HG02885 (cell line): ENCODE data around the gene GPR132.
"Not testable (repeated sequence)": the region's sequence is repeated elsewhere in the genome, so short reads cannot be mapped to it uniquely, and the experiment has no call there.

ENCODE experiments used
- ATAC-seq: cut with Tn5 transposase; IDR thresholded peaks from one replicate; pipeline ENCODE4 v1.9.1; 2021; ENCODE audit warnings: mild to moderate bottlenecking; ENCODE audit not compliant: unreplicated experiment, poor library complexity

Gene GPR132

DNA sequence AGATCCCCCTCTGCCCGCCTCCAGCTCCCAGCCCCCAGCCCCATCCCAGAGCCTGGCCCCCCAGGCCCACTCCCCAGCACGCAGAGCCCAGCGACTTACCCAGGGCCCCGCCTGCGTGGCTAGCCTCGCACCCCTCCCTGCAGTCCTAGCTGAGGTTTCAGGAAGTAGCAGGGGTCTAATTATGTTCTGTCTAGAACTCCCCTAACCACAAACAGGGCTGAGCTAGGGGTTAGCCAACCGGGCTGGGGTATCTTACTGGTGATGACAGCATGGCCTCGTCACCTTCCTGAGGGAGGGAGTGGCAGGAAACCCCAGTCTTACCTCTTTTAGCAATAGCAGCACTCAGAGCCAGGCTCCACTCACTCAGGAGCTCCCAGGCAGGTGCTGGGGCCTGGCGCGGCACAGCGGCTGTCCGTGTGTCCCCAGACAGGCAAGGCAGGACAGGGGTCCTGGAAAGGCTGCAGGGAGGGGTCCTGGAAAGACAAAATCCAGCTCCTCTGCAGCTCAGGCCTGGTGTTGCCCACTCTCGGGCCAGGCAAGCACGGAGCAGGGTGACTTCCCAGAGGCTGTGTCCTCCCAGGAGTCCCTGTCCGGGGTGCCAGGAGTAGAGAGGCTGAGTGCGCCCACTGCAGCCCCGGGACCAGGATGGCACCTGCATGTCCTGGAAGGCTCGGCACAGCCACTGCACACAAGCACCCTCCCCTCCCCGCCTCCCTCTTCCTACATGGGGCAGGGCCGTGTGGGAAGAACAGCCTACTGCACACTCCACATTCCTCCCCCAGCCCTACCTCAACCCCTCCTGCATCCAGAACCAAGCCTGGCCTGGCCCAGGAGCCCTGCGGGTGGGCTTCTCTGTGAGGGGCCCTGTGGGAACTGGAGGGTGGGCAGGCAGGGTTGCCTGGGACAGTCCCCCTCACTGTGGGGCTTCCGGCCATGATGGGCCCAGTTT is at the start of gene GPR132:
Gene GPR132, minus strand, starts transcription at position 151 of the 949 bp plus-strand sequence. CDS start 10,010 bp downstream, outside the sequence.
- peak; percentile 54 for ATAC-seq

GRCh38 chr14:105109243-105109642 is 44.0 kb upstream of the GPR132 start:
- ATAC-seq, result not testable (repeated sequence)

GRCh38 chr14:105108516-105108864 is 43.3 kb upstream of the GPR132 start:
- no peak for ATAC-seq

GRCh38 chr14:105107781-105108515 is 42.7 kb upstream of the GPR132 start:
- no peak for ATAC-seq

GRCh38 chr14:105107351-105107750 is 42.1 kb upstream of the GPR132 start:
- no peak for ATAC-seq

- no peak for ATAC-seq
These were observed 39.9 kb upstream of the GPR132 start for GRCh38 chr14:105105158-105105557.

DNA sequence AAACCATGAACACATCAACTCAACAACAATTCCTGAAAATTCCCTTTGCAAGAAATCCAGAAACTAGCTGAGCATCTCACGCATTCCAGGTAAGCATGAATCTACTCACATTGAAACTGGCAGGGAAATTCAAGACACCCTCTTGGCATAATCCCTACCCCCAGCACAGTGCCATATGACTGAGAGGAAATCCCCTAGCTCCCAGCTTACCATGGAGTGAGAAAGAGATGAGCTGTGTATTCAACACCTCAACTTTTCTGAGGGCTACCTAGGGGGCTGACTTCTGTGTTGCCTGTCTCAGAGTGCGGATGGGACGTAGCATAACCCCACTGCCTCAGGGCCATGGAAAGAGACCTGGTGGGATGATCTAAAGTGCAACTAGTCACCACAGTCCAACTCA is 37.7 kb upstream of the GPR132 start:
- no peak for ATAC-seq

DNA sequence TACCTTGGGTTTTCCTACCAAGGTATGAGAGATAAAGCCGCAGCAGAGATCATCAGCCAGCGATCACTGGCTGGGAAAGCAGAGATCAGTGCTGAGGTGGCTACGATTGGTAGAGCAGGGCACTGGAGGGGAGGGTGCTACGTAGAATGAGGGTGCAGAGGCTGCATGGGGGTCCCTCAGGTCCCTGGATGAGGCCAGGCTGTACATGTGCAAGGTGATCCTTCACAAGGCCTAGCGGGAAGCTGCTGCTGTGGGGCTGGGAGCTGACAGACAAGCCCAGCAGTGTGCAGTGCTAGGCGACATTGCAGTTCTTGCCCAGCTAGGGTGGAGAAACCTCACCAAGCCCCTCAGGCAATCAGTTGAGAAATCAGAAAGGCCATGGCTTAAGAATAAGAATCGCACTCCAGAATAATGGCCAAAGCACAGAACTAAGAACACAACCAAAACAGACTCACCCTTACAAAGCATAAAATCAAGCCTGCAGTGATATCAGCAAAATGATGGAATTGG is 37.2 kb upstream of the GPR132 start:
- no peak for ATAC-seq

GRCh38 chr14:105100910-105101309 is 35.7 kb upstream of the GPR132 start:
- no peak for ATAC-seq

- no peak for ATAC-seq
These were observed 34.5 kb upstream of the GPR132 start for GRCh38 chr14:105099778-105100177.

GRCh38 chr14:105098316-105098715 is 33.1 kb upstream of the GPR132 start:
- no peak for ATAC-seq

- ATAC-seq, result no peak
These were observed 32.5 kb upstream of the GPR132 start for GRCh38 chr14:105097794-105098127.

DNA sequence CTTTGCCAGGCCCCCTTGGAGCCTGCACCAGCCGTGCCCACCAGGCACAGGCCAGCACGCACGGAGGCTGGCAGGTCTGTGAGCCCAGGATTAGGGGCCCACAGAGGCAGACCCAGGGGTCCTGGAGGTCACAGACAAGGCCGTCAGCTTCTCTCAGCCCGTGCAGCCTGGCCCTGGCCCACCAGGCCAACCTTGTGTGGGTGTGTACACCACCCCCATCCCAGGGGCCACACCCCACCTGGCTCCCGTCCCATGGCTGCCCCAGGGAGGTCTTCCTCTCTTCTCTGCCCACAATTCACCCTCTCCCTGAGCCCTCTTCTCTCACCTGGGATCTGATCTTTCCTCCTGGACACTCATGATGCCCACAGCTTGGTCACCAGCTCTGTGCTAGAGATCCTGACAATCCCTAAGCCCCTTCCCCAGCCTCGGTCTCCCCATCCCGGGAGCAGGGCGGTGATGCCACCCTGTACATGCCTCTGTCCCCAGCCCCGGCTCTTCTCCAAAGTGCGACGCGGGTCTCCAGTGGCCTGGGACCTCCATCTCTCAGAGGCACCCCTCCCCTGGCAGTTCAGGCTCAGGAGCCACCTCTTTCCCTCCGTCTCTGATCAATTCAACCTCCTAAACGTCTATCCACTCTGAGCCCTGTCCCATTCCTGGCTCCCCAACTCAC is 31.1 kb upstream of the GPR132 start:
- ATAC-seq, result no peak

DNA sequence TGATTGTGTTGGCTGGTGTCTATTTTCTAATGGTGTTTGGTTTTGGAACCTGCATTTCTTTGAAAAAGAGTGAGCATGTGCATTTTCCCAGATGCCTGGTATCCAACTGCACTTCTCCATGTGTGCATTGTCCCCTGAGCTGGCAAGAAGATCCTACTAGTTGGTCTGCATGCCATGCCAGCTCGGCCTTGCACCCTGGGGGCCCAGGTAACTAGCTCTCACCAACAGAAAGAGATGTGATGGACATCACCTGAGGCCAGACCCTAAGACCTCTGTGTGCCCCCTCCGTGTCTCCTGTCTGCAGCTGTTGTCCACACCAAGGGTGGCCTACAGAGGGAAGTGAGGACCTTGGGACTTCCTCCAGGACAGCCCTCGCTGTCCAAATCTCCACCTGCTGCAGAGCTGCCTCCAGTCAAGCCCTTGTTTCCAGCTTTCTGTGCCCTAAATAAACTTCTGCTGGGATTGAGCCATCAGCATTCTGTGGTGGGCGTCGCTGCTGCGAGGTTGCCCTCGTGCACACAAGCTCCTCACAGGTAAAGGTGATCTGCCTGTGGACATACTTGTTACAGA is 30.1 kb upstream of the GPR132 start:
- no peak for ATAC-seq

DNA sequence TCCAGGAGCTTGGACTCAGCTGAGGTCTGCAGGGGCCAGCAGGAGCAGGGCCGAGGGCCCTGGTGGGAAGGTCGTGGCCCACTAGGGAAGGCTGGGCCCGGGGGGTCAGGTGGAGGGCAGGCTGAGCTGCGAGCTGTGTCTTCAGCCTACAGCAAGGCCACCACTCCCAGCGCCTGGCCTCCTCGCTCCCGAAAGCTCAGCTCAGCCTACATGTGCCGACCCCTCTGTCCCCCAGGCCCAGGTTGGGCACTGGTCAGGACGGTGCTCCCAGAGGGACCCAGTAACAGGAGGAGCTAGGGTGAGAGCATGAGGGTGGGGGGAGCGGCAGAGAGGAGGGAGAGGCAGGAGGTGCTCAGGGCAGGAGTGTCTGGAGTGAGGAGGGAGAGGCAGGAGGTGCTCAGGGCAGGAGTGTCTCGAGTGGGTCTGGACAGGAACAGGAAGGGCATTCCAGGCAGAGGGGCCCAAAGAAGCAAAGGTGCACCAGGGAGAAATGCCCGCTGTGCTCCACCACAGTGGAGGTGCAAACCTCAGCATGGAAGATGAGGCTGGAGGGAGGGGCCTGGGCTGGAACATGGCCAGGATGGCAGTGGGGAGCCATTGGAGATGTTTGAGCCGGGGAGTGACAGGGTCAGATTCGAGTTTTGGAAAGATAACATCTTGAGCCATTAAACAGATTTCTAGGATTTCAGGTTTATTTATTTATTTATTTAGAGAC is 29.1 kb upstream of the GPR132 start:
- no peak for ATAC-seq

DNA sequence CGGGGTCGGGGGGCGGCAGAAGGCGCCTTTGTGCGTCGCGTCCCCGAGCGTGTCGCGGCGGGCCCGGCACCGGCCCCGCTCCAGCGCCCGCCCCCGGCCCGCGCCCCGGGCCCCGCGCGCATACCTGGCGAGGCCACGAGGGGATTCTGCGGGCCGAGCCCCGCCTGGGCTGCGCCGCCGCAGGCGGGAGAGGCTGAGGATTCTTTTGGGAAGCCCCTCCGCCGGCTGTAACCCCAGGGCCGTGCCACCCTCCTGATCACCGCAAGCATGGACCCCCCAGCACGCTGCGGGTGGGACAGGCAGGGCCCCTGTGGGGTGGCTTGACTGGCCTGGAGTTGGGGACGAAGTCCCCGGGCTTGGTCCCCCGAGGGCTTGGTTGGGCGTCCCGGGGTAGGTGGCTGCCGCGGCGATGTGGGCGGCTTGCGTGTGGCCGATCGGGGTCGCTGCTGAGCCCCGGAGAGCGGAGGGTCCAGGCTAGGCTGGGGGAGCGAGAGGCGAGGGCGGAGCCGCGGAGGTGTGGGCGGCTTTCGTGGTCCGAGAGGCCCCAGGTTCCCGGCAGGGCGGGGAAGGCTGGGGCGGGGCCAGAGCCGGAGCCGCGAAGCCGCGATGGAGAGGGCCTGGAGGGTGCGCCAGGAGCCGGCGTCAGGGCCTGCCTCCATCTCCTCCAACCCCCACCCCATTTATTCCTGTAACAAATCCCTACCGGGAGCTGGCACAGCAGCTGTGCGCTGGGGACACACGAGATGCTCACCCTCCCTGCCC is 28.4 kb upstream of the GPR132 start:
- ATAC-seq, result peak; percentile 72

DNA sequence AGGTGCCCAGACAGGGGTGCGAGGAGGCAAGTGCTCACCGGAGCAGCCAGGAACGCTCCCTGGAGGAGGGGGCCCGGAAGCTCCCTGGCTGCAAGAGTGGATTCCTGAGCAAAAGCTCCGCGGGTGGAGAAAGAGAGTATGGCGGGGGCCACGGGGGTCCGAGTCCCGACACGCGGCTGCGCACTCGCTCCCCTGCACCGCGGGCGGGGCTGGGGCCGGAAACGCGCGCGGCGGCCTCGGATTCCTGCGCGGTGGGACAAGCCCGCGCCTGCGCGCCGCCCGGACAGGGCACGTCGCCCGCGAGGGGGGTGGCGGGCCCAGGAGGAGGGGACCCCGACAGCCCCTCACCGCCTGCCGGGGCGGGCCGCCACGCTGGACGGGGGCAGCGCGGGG is 27.8 kb upstream of the GPR132 start:
- ATAC-seq, result peak; percentile 36

- no peak for ATAC-seq
These were observed 27.2 kb upstream of the GPR132 start for GRCh38 chr14:105092171-105093037.
